Right lobe of liver (tissue), 4 donors: ENCODE data around the gene ATOX1.
A peak's percentile ranks its signal among the peaks of the same experiment; 100 is the strongest.

Experiments used
- POLR2A ChIP-seq: fragments of 450-650 bp; IDR thresholded peaks from one replicate; pipeline ENCODE4 v1.6.1; 2017; ENCODE audit warnings: antibody characterized with exemption, mild to moderate bottlenecking
- TF ChIP-seq, protein P1 (sequence below), 4 donors: fragments of 200-600 bp in 3 of 4; fragments of 450-650 bp in 1 of 4; IDR thresholded peaks; one replicate each; pipeline versions ENCODE4 v1.5.1 to v1.8.0; 2016 to 2022; ENCODE audit warnings: antibody characterized with exemption in 4 of 4, mild to moderate bottlenecking in 2 of 4
- donor health status: DM: no; HTN: no; CAD: no.
- donor health status: DM: no; HTN: no; CAD: no.
- donor health status: DM: no; HTN: yes; CAD: no.

DNA sequence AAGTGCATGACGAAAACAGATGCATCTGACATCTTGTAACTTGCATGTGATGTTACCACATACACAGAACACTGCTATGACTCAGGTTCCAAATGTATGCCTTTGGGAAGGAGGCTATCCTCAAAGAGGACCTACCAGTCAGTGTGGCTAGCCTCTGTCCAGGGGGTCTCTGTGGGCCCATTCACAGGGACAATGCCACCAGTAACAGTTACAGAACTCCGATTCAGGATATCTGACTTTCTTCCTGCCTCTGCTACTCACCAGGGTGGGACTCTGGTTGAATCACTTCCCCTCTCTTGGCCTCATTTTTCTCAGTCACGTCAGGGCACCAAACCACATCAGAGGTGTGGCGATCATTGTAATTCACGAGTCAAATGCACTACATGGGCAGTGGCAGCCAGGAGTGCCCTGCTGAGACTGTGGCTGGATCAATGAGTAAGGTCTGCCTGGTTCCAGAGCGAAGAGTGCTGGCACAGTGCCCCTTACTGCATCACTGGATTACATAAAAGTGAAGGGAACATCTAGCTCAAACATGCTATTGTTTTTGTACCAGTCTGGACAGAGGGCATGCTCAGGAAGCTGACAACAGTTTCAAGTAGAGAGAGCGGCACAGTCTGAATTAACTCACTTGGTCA, 13.2 kb downstream of the ATOX1 start:
- TF ChIP-seq, protein P1, sequence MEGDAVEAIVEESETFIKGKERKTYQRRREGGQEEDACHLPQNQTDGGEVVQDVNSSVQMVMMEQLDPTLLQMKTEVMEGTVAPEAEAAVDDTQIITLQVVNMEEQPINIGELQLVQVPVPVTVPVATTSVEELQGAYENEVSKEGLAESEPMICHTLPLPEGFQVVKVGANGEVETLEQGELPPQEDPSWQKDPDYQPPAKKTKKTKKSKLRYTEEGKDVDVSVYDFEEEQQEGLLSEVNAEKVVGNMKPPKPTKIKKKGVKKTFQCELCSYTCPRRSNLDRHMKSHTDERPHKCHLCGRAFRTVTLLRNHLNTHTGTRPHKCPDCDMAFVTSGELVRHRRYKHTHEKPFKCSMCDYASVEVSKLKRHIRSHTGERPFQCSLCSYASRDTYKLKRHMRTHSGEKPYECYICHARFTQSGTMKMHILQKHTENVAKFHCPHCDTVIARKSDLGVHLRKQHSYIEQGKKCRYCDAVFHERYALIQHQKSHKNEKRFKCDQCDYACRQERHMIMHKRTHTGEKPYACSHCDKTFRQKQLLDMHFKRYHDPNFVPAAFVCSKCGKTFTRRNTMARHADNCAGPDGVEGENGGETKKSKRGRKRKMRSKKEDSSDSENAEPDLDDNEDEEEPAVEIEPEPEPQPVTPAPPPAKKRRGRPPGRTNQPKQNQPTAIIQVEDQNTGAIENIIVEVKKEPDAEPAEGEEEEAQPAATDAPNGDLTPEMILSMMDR (IDR thresholded peaks at IDR 0.05): no peak
- TF ChIP-seq POLR2A: peak; percentile 17
